GM23338 (cell line): Measurements from ENCODE around the gene ATP5PB. TPM values are rescaled to one million over a fixed set of nuclear protein-coding genes. Genes with fewer than 3 reads are reported as not detected.

Source experiments
- ATAC-seq: fragments of 200-7000 bp; cut with Tn5 transposase; 3 replicates; pipeline ENCODE4 v1.9.1; 2020
- DNase-seq: peaks from one replicate; pipeline ENCODE4 v3.0.0-alpha.2; 2015; ENCODE audit warnings: low spot score
- H2AFZ ChIP-seq: fragments of 200-600 bp; sonication (generic); 2 replicates; pipeline ENCODE4 v1.8.0; 2016; ENCODE audit warnings: antibody characterized with exemption, mild to moderate bottlenecking, moderate library complexity
- H3F3A ChIP-seq: fragments of 200-600 bp; sonication (generic); replicated peaks from 2 replicates; pipeline ENCODE4 v1.8.0; 2017; ENCODE audit warnings: antibody characterized with exemption, mixed run types, low read depth
- H3K27ac ChIP-seq: fragments of 200-600 bp; sonication (generic); 2 replicates; pipeline ENCODE4 v1.6.1; 2016; ENCODE audit warnings: low read depth
- H3K27me3 ChIP-seq: fragments of 200-600 bp; sonication (generic); 2 replicates; pipeline ENCODE4 v1.8.0; 2016; ENCODE audit warnings: mild to moderate bottlenecking, mixed run types, moderate library complexity; ENCODE audit not compliant: insufficient read depth
- H3K36me3 ChIP-seq: fragments of 200-600 bp; sonication (generic); 2 replicates; pipeline ENCODE4 v1.8.0; 2016; ENCODE audit warnings: mild to moderate bottlenecking; ENCODE audit not compliant: insufficient read depth
- H3K4me1 ChIP-seq: fragments of 200-600 bp; sonication (generic); 2 replicates; pipeline ENCODE4 v1.8.0; 2016; ENCODE audit warnings: mild to moderate bottlenecking, moderate library complexity; ENCODE audit not compliant: insufficient read depth
- H3K4me2 ChIP-seq: fragments of 200-600 bp; sonication (generic); 2 replicates; pipeline ENCODE4 v1.7.1; 2017; ENCODE audit warnings: mixed run types
- H3K4me3 ChIP-seq: fragments of 200-600 bp; sonication (generic); 2 replicates; pipeline ENCODE4 v1.6.1; 2016; ENCODE audit warnings: mixed run types
- H3K79me2 ChIP-seq: fragments of 200-600 bp; sonication (generic); replicated peaks from 2 replicates; pipeline ENCODE4 v1.8.0; 2017; ENCODE audit warnings: mild to moderate bottlenecking; ENCODE audit not compliant: insufficient read depth
- H3K9me2 ChIP-seq: fragments of 200-600 bp; sonication (generic); 2 replicates; pipeline ENCODE4 v1.8.0; 2017; ENCODE audit not compliant: insufficient read depth
- H4K20me1 ChIP-seq: fragments of 200-600 bp; sonication (generic); replicated peaks from 2 replicates; pipeline ENCODE4 v1.8.0; 2017; ENCODE audit warnings: mild to moderate bottlenecking; ENCODE audit not compliant: insufficient read depth
- H3K27ac Mint-ChIP-seq: 2 replicates; pipeline ENCODE4 v1.8.0; 2020; ENCODE audit warnings: inconsistent platforms, mild to moderate bottlenecking, moderate library complexity, mixed read lengths
- H3K27me3 Mint-ChIP-seq: 3 replicates; pipeline ENCODE4 v1.8.0; 2022; ENCODE audit warnings: low read depth, mild to moderate bottlenecking, moderate library complexity, mixed read lengths, inconsistent platforms; ENCODE audit not compliant: insufficient read depth, poor library complexity
- H3K36me3 Mint-ChIP-seq: 3 replicates; pipeline ENCODE4 v1.8.0; 2021; ENCODE audit warnings: low read depth, mild to moderate bottlenecking, inconsistent platforms, moderate library complexity, mixed read lengths
- H3K4me1 Mint-ChIP-seq: 3 replicates; pipeline ENCODE4 v1.8.0; 2020; ENCODE audit warnings: mild to moderate bottlenecking, inconsistent platforms, mixed read lengths
- H3K4me3 Mint-ChIP-seq: 3 replicates; pipeline ENCODE4 v1.8.0; 2021; ENCODE audit warnings: moderate library complexity, mild to moderate bottlenecking, inconsistent platforms, mixed read lengths
- H3K9me3 Mint-ChIP-seq: 3 replicates; pipeline ENCODE4 v1.8.0; 2020; ENCODE audit warnings: moderate library complexity, mild to moderate bottlenecking, inconsistent platforms, mixed read lengths
- EZH2 ChIP-seq: fragments of 200-600 bp; sonication (generic); IDR thresholded peaks from one replicate; pipeline ENCODE4 v1.8.0; 2017; ENCODE audit warnings: antibody characterized with exemption, mild to moderate bottlenecking, low read depth; ENCODE audit not compliant: unreplicated experiment
- EZH2phosphoT487 ChIP-seq: fragments of 200-600 bp; sonication (generic); IDR thresholded peaks from one replicate; pipeline ENCODE4 v1.8.1; 2018; ENCODE audit warnings: antibody characterized with exemption; ENCODE audit not compliant: unreplicated experiment
- JUNB ChIP-seq: IDR thresholded peaks from one replicate; pipeline ENCODE4 v1.6.1; 2016; ENCODE audit warnings: antibody characterized with exemption; ENCODE audit not compliant: unreplicated experiment
- NANOG ChIP-seq: IDR thresholded peaks from 2 replicates; pipeline ENCODE4 v1.6.1; 2016; ENCODE audit warnings: antibody characterized with exemption, borderline replicate concordance
- POLR2AphosphoS5 ChIP-seq: IDR thresholded peaks from 2 replicates; pipeline ENCODE4 v1.6.1; 2016; ENCODE audit warnings: antibody characterized with exemption, low read depth
- STAT1 ChIP-seq: IDR thresholded peaks from one replicate; pipeline ENCODE4 v1.6.1; 2016; ENCODE audit warnings: antibody characterized with exemption; ENCODE audit not compliant: unreplicated experiment
- ZNF331 ChIP-seq: fragments of 250-450 bp; sonication (Bioruptor Pico); IDR thresholded peaks from 2 replicates; pipeline ENCODE4 v1.5.0; 2020; ENCODE audit warnings: low read depth, mild to moderate bottlenecking, moderate library complexity
- polyA plus RNA-seq: library from polyadenylated mRNA; unstranded; fragments of >200 nt; fragmentation: Nextera tagmentation; extraction: Ambion mirVana; gene quantifications from 2 replicates; pipeline ENCODE4 v1.2.1, GENCODE V29; 2016
- total RNA-seq: library from RNA; depleted of rRNA; stranded (reverse); fragments of >200 nt; shearing (Covaris generic); gene quantifications from 2 replicates; pipeline ENCODE4 v1.2.3, GENCODE V29; 2014
- TF ChIP-seq, protein P1 (sequence below): fragments of 250-450 bp; sonication (Bioruptor Pico); IDR thresholded peaks from 2 replicates; pipeline ENCODE4 v1.5.0; 2020; ENCODE audit warnings: mild to moderate bottlenecking, moderate library complexity
- TF ChIP-seq, protein P2 (sequence below): IDR thresholded peaks from 2 replicates; pipeline ENCODE4 v1.6.1; 2016; ENCODE audit warnings: antibody characterized with exemption

The ATP5PB gene
- total and polyA plus RNA-seq, 2 experiments from 2014 or later: 279 to 300 TPM

DNA sequence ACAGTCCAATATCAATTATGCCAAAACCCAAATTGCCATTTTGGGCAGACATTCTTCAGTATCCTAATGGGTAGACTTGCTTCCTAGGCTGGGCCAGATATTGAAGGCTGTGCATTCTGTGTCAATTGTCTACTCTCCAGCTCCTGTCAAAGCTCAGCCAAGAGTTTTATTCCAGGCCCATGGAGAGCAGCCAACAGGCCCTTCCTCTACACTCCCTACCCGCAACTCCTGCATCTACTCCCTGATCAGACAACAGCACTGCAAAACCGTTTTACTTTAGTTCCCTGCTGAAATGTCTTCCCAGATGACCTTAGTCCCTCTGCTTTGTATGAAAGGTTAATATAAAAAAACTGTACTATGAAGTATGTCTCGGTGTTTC lies 60.7 kb downstream of the ATP5PB start (continued):
- TF ChIP-seq, protein P1, sequence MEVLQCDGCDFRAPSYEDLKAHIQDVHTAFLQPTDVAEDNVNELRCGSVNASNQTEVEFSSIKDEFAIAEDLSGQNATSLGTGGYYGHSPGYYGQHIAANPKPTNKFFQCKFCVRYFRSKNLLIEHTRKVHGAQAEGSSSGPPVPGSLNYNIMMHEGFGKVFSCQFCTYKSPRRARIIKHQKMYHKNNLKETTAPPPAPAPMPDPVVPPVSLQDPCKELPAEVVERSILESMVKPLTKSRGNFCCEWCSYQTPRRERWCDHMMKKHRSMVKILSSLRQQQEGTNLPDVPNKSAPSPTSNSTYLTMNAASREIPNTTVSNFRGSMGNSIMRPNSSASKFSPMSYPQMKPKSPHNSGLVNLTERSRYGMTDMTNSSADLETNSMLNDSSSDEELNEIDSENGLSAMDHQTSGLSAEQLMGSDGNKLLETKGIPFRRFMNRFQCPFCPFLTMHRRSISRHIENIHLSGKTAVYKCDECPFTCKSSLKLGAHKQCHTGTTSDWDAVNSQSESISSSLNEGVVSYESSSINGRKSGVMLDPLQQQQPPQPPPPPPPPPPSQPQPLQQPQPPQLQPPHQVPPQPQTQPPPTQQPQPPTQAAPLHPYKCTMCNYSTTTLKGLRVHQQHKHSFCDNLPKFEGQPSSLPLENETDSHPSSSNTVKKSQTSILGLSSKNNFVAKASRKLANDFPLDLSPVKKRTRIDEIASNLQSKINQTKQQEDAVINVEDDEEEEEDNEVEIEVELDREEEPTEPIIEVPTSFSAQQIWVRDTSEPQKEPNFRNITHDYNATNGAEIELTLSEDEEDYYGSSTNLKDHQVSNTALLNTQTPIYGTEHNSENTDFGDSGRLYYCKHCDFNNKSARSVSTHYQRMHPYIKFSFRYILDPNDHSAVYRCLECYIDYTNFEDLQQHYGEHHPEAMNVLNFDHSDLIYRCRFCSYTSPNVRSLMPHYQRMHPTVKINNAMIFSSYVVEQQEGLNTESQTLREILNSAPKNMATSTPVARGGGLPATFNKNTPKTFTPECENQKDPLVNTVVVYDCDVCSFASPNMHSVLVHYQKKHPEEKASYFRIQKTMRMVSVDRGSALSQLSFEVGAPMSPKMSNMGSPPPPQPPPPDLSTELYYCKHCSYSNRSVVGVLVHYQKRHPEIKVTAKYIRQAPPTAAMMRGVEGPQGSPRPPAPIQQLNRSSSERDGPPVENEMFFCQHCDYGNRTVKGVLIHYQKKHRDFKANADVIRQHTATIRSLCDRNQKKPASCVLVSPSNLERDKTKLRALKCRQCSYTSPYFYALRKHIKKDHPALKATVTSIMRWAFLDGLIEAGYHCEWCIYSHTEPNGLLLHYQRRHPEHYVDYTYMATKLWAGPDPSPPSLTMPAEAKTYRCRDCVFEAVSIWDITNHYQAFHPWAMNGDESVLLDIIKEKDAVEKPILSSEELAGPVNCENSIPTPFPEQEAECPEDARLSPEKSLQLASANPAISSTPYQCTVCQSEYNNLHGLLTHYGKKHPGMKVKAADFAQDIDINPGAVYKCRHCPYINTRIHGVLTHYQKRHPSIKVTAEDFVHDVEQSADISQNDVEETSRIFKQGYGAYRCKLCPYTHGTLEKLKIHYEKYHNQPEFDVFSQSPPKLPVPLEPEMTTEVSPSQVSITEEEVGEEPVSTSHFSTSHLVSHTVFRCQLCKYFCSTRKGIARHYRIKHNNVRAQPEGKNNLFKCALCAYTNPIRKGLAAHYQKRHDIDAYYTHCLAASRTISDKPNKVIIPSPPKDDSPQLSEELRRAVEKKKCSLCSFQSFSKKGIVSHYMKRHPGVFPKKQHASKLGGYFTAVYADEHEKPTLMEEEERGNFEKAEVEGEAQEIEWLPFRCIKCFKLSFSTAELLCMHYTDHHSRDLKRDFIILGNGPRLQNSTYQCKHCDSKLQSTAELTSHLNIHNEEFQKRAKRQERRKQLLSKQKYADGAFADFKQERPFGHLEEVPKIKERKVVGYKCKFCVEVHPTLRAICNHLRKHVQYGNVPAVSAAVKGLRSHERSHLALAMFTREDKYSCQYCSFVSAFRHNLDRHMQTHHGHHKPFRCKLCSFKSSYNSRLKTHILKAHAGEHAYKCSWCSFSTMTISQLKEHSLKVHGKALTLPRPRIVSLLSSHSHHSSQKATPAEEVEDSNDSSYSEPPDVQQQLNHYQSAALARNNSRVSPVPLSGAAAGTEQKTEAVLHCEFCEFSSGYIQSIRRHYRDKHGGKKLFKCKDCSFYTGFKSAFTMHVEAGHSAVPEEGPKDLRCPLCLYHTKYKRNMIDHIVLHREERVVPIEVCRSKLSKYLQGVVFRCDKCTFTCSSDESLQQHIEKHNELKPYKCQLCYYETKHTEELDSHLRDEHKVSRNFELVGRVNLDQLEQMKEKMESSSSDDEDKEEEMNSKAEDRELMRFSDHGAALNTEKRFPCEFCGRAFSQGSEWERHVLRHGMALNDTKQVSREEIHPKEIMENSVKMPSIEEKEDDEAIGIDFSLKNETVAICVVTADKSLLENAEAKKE (CRISPR knock-in tag): no peak
- TF ChIP-seq, protein P2, sequence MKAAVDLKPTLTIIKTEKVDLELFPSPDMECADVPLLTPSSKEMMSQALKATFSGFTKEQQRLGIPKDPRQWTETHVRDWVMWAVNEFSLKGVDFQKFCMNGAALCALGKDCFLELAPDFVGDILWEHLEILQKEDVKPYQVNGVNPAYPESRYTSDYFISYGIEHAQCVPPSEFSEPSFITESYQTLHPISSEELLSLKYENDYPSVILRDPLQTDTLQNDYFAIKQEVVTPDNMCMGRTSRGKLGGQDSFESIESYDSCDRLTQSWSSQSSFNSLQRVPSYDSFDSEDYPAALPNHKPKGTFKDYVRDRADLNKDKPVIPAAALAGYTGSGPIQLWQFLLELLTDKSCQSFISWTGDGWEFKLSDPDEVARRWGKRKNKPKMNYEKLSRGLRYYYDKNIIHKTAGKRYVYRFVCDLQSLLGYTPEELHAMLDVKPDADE: no peak
- TF ChIP-seq ZNF331 (CRISPR knock-in tag) (no peak), POLR2AphosphoS5 (no peak), EZH2 (no peak)

DNA sequence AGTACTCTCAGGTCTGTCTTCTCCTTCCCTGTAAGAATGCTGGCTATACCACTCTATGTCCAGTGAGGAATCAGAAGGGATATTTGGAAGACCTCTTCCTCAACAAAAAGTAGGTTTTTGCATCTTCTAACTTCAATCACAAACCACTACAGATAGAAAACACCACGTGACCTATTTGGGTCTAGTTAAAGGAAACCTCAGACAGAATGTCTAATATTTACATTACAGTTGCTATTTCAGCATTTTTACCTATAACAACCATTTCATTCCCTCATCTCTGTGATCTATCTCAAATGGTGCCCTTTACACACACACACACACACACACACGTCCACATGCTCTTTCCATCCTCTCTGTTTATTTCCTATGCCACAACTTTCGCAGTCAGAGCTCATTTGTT lies 62.1 kb downstream of the ATP5PB start:
- H3K4me1 Mint-ChIP-seq: peaks cover 12% of the 10 kb centered on the region
- H3K36me3 ChIP-seq: no peaks in the 10 kb centered on the region
- no peaks in the 10 kb centered on the region for H3K9me3 Mint-ChIP-seq
- H3K4me2 ChIP-seq: no peak overlapping the region
- no peaks in the 10 kb centered on the region for H3K9me2 ChIP-seq
- H3K4me3 ChIP-seq: no peak overlapping the region
- DNase-seq (no peak), ATAC-seq (no peak)
- no peak overlapping the region for H2AFZ ChIP-seq
- H3K27me3 ChIP-seq: peaks cover 11% of the 10 kb centered on the region; the same call in 1 of the 2 replicates
- no peak overlapping the region for H3K27ac ChIP-seq
- H3K4me3 Mint-ChIP-seq: no peak overlapping the region
- no peaks in the 10 kb centered on the region for H3K36me3 Mint-ChIP-seq
- H3K27ac Mint-ChIP-seq: no peak overlapping the region
- H3K27me3 Mint-ChIP-seq: peaks cover 11% of the 10 kb centered on the region
- H4K20me1 ChIP-seq: no peaks in the 10 kb centered on the region
- H3K79me2 ChIP-seq: no peaks in the 10 kb centered on the region
- H3F3A ChIP-seq: no peaks in the 10 kb centered on the region; the same call in 1 of the 2 replicates
- H3K4me1 ChIP-seq: peaks cover 14% of the 10 kb centered on the region
- TF ChIP-seq EZH2 (no peak), ZNF331 (CRISPR knock-in tag) (no peak), EZH2phosphoT487 (no peak), STAT1 (no peak), JUNB (no peak), NANOG (no peak)
- TF ChIP-seq, protein P2: no peak
